ENCODE results near the gene ALK. TPM values are rescaled to one million over a fixed set of nuclear protein-coding genes. Genes with fewer than 3 reads are reported as not detected.

ALK gene
- total RNA-seq, 1 experiment from 2014 or later = not detected

GRCh38 chr2:29452036-29452435, 469.4 kb downstream of the ALK start:
- no peaks in the 10 kb centered on the region for H3K9me3 ChIP-seq (ENCODE audit: control insufficient read depth, low read depth, low read length)
- H4K5ac ChIP-seq (ENCODE audit: insufficient read length, low read depth, low read length) = no peak overlapping the region
- H4K91ac ChIP-seq (ENCODE audit: insufficient read length, low read depth, low read length) = no peak overlapping the region
- H3K27ac ChIP-seq (ENCODE audit: insufficient read length, low read depth, low read length) = no peak overlapping the region
- H3K14ac ChIP-seq (ENCODE audit: insufficient read depth, low read length) = no peak overlapping the region
- no peak overlapping the region for H2AK5ac ChIP-seq (ENCODE audit: insufficient read length, low read length)
- no peak overlapping the region for H3T11ph ChIP-seq (ENCODE audit: low read length)
- no peak overlapping the region for H3K4ac ChIP-seq (ENCODE audit: low read depth, low read length)
- no peak for TF ChIP-seq CTCF (conservative IDR thresholded peaks at IDR 0.05)
- no peaks in the 10 kb centered on the region; the same call in 1 of the 2 replicates for H3K27me3 Mint-ChIP-seq (ENCODE audit: low read depth)
- no peak for DNase-seq
- no CpG with 5 or more reads among the region's 5 CpGs for WGBS (ENCODE audit: extremely low coverage, insufficient read length, low lambda C conversion rate)
- no peak overlapping the region for H2BK120ac ChIP-seq (ENCODE audit: low read depth, low read length, poor library complexity, severe bottlenecking)
- H3K79me2 ChIP-seq (ENCODE audit: insufficient read depth, low read length) = no peaks in the 10 kb centered on the region
- no peaks in the 10 kb centered on the region for H3K9me3 Mint-ChIP-seq
- no peak overlapping the region for H2BK20ac ChIP-seq (ENCODE audit: low read depth, low read length, poor library complexity, severe bottlenecking)
- no peak overlapping the region for H3K27ac Mint-ChIP-seq
- H3K23ac ChIP-seq (ENCODE audit: insufficient read length, low read depth, low read length) = no peak overlapping the region
- H3K4me3 Mint-ChIP-seq = no peak overlapping the region
- H2BK5ac ChIP-seq (ENCODE audit: insufficient read length, low read length) = no peak overlapping the region
- H3K36me3 Mint-ChIP-seq (ENCODE audit: insufficient read depth in 1 of 3, low read depth in 3 of 3) = no peaks in the 10 kb centered on the region
- no peak overlapping the region for H3K4me2 ChIP-seq (ENCODE audit: insufficient read depth, insufficient read length, low read length)
- no peaks in the 10 kb centered on the region for H3K27me3 ChIP-seq (ENCODE audit: insufficient read depth, low read length)
- peaks cover 13 to 17% of the 10 kb centered on the region in 2 experiments for H3K4me1 Mint-ChIP-seq
- H3K18ac ChIP-seq (ENCODE audit: insufficient read length, low read depth, low read length) = no peak overlapping the region
- no peak overlapping the region for H4K8ac ChIP-seq (replicated peaks; ENCODE audit: insufficient read length, low read depth, low read length)
- no peak overlapping the region for H3K9ac ChIP-seq (ENCODE audit: extremely low read depth, insufficient read length, low read length)
- H3K79me1 ChIP-seq (ENCODE audit: insufficient read depth, low read depth, low read length, poor library complexity, severe bottlenecking) = no peaks in the 10 kb centered on the region
- no peak overlapping the region for H2AFZ ChIP-seq (ENCODE audit: low read length)
- no peak overlapping the region for H2BK15ac ChIP-seq (ENCODE audit: low read depth, low read length)
- H3K4me1 ChIP-seq (ENCODE audit: insufficient read depth, low read length) = peaks cover 5% of the 10 kb centered on the region; the same call in 1 of the 2 replicates
- no peaks in the 10 kb centered on the region for H3K23me2 ChIP-seq (ENCODE audit: insufficient read length, low read depth, low read length, poor library complexity, severe bottlenecking)
- H4K20me1 ChIP-seq (ENCODE audit: control insufficient read depth, insufficient read depth, insufficient read length) = no peaks in the 10 kb centered on the region
- H3K56ac ChIP-seq (ENCODE audit: insufficient read length, low read depth, low read length) = no peak overlapping the region
- H2BK12ac ChIP-seq (ENCODE audit: insufficient read length, low read depth, low read length) = no peak overlapping the region
